GM13976 (cell line): ENCODE results near the gene RANGAP1.

Experiments used
- DNase-seq: peaks from one replicate; pipeline ENCODE4 v3.0.0; 2012; ENCODE audit warnings: low spot score
- CTCF ChIP-seq: IDR thresholded peaks from 2 replicates; pipeline ENCODE4 v1.5.1; 2012; ENCODE audit warnings: borderline replicate concordance, mild to moderate bottlenecking; ENCODE audit not compliant: insufficient read depth; ENCODE audit errors: extremely low read depth, missing control alignments, control extremely low read depth
- in situ Hi-C: fragments of 300-500 bp; cut with MboI; formaldehyde crosslinking; loops from one replicate; pipeline ENCODE4 v1.12.0; 2022; ENCODE audit warnings: low sequenced_read_pairs, mixed read lengths, inconsistent platforms; ENCODE audit not compliant: unreplicated experiment

Gene RANGAP1

GRCh38 chr22:41286639-41287091 lies 678 bp upstream of the RANGAP1 start:
- no peak for DNase-seq
- no peak for TF ChIP-seq CTCF
- in situ Hi-C loops, result no loop called here

GRCh38 chr22:41285441-41285819 lies 557 bp downstream of the RANGAP1 start:
- in situ Hi-C loops, result no loop called here
- no peak for TF ChIP-seq CTCF
- DNase-seq, result peak; percentile 83

GRCh38 chr22:41284465-41284864 lies 1.5 kb downstream of the RANGAP1 start:
- no peak for TF ChIP-seq CTCF
- in situ Hi-C loops, result no loop called here
- no peak for DNase-seq

- in situ Hi-C loops, result no loop called here
- no peak for DNase-seq
- no peak for TF ChIP-seq CTCF
These were observed 5.1 kb downstream of the RANGAP1 start for GRCh38 chr22:41280854-41281253.

- in situ Hi-C loops, result no loop called here
- DNase-seq, result no peak
These were observed 5.9 kb downstream of the RANGAP1 start for GRCh38 chr22:41280065-41280464.

GRCh38 chr22:41274856-41275255 lies 11.1 kb downstream of the RANGAP1 start:
- DNase-seq, result no peak
- TF ChIP-seq CTCF, result no peak
- in situ Hi-C loops, result no loop called here

More at GRCh38 chr22:41280065-41280464, 5.9 kb downstream of the RANGAP1 start:
- no peak for TF ChIP-seq CTCF

- TF ChIP-seq CTCF, result no peak
These were observed 12.9 kb downstream of the RANGAP1 start for GRCh38 chr22:41273128-41273527.

More at GRCh38 chr22:41273128-41273527, 12.9 kb downstream of the RANGAP1 start:
- in situ Hi-C loops, result no loop called here
- DNase-seq, result no peak
